ENCODE results near the gene MACROD2.

Gene MACROD2

DNA sequence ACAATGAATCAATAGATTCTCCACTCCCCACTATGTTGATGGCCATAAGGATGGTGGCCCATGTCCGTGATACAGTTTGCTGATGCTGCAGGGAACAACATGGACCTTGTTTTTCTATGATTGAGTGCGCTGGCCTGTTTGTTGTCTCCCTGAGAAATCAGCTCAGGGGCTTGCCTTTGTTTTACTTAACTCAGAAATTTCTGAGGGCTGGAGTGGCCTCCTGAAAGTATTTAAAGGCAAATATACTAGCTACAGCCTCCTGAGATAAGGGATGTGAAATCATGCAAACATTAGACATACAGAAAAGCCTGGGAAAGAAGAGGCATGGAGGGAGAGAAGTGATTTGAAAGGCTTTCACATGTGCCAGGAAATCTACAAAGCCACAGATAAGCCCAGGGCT, 512.4 kb downstream of the MACROD2 start:
- TF ChIP-seq, protein P1, sequence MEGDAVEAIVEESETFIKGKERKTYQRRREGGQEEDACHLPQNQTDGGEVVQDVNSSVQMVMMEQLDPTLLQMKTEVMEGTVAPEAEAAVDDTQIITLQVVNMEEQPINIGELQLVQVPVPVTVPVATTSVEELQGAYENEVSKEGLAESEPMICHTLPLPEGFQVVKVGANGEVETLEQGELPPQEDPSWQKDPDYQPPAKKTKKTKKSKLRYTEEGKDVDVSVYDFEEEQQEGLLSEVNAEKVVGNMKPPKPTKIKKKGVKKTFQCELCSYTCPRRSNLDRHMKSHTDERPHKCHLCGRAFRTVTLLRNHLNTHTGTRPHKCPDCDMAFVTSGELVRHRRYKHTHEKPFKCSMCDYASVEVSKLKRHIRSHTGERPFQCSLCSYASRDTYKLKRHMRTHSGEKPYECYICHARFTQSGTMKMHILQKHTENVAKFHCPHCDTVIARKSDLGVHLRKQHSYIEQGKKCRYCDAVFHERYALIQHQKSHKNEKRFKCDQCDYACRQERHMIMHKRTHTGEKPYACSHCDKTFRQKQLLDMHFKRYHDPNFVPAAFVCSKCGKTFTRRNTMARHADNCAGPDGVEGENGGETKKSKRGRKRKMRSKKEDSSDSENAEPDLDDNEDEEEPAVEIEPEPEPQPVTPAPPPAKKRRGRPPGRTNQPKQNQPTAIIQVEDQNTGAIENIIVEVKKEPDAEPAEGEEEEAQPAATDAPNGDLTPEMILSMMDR (conservative IDR thresholded peaks at IDR 0.05; ENCODE audit: low read depth, low read length): no peak
- no peak for DNase-seq (ENCODE audit: low read depth)

GRCh38 chr20:14510341-14510740, 515.0 kb downstream of the MACROD2 start:
- H3K4me3 ChIP-seq (ENCODE audit: low read length): no peak overlapping the region
- TF ChIP-seq, protein P1 (conservative IDR thresholded peaks at IDR 0.05; ENCODE audit: low read depth, low read length): no peak
- DNase-seq (ENCODE audit: low read depth): no peak

More for the DNA sequence above, 512.4 kb downstream of the MACROD2 start:
- no peak overlapping the region for H3K4me3 ChIP-seq (ENCODE audit: low read length)

- no peak overlapping the region for H3K4me3 ChIP-seq (ENCODE audit: low read length)
- DNase-seq (ENCODE audit: low read depth): no peak
- TF ChIP-seq, protein P1 (conservative IDR thresholded peaks at IDR 0.05; ENCODE audit: low read depth, low read length): no peak
These were observed 517.5 kb downstream of the MACROD2 start for GRCh38 chr20:14512839-14513238.

DNA sequence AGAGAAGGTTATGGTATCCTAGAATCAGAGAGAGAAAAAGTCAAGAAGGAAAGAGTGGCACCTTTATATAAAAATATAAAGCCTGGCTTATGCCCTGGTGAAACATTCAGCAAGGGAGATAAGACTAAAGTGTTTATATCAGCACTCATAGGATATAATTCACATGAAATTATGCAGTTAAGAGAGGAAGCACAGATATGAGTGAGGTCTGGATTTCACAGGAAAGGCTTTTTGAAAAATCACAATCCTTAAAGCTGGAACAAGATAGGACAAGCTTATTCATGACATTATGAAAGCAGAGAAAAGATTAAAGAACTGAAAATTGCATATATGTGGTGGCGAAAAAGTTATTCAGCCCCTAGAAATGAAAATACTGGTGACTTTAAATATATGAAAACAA, 523.3 kb downstream of the MACROD2 start:
- TF ChIP-seq, protein P1 (conservative IDR thresholded peaks at IDR 0.05; ENCODE audit: low read depth, low read length): no peak
- no peak for DNase-seq (ENCODE audit: low read depth)
- H3K4me3 ChIP-seq (ENCODE audit: low read length): no peak overlapping the region

GRCh38 chr20:14521016-14521415, 525.7 kb downstream of the MACROD2 start:
- no peak for DNase-seq (ENCODE audit: low read depth)
- TF ChIP-seq, protein P1 (conservative IDR thresholded peaks at IDR 0.05; ENCODE audit: low read depth, low read length): no peak
- no peak overlapping the region for H3K4me3 ChIP-seq (ENCODE audit: low read length)

- H3K4me3 ChIP-seq (ENCODE audit: low read length): no peak overlapping the region
- no peak for DNase-seq (ENCODE audit: low read depth)
- TF ChIP-seq, protein P1 (conservative IDR thresholded peaks at IDR 0.05; ENCODE audit: low read depth, low read length): no peak
These were observed 526.1 kb downstream of the MACROD2 start for GRCh38 chr20:14521436-14521835.

DNA sequence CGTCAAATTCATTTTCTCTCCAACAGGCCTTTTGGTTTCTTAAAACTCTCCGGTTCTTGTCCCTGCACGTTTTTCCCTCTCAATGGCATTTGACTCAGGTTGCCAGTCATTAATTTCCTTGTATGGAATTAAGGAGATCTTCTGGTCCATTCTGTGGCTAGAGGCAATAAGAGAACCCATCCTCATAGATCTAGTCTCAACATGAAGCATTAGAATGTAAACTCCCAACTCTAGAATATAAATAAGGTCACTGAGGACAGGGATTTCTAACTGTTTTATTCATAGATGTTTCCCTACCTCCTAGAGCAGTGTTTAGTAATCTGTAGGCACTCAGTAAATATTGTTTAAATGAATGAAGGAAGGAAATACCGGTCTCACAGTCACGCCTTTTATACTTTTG, 527.3 kb downstream of the MACROD2 start:
- no peak overlapping the region for H3K4me3 ChIP-seq (ENCODE audit: low read length)
- no peak for DNase-seq (ENCODE audit: low read depth)
- TF ChIP-seq, protein P1 (conservative IDR thresholded peaks at IDR 0.05; ENCODE audit: low read depth, low read length): no peak

All from retinal pigment epithelial cell (primary cell).